HG03103 (cell line): Measurements from ENCODE around the gene GNAZ.

Experiments used
- ATAC-seq: cut with Tn5 transposase; IDR thresholded peaks from one replicate; pipeline ENCODE4 v1.9.1; 2021; ENCODE audit warnings: low read depth; ENCODE audit not compliant: unreplicated experiment

The GNAZ gene

DNA sequence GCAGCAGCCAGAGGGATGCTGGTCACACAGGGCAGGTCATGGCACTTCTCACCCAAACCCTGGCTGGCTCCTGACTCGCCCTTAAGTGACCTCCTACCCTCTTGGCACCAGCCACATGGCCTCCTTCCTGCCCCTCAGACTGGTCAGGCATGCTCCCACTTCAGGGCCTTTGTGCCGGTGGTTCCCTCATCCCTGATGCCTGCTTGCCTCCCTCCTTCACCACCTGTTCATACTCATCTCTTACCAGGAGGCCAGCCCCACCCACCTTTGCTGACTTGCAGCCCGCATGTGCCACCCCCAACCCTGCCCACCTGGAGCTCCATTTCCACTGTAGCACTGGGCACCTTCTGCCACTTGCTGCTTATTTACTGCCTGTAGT, 20.1 kb downstream of the GNAZ start:
- no peak for ATAC-seq

DNA sequence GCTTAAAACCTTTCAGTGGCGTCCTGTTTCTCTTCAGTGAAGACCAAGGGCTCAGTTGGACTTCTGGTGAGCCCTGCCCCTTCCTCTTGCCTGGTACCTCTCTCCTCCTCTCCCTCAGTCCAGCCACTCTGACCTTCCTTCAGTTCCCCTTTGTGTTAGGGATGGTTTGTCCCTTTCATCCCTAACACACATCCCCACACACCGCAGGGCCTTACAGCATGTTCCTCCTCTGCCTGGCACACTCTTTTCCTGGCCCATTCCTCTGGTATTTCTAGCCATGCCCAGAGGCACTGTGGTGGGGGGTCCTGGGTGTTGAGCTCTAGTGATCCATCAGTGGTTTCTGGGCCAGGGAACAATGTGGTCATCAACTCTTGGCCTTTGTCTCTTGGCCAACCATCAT, 21.4 kb downstream of the GNAZ start:
- ATAC-seq, result no peak

DNA sequence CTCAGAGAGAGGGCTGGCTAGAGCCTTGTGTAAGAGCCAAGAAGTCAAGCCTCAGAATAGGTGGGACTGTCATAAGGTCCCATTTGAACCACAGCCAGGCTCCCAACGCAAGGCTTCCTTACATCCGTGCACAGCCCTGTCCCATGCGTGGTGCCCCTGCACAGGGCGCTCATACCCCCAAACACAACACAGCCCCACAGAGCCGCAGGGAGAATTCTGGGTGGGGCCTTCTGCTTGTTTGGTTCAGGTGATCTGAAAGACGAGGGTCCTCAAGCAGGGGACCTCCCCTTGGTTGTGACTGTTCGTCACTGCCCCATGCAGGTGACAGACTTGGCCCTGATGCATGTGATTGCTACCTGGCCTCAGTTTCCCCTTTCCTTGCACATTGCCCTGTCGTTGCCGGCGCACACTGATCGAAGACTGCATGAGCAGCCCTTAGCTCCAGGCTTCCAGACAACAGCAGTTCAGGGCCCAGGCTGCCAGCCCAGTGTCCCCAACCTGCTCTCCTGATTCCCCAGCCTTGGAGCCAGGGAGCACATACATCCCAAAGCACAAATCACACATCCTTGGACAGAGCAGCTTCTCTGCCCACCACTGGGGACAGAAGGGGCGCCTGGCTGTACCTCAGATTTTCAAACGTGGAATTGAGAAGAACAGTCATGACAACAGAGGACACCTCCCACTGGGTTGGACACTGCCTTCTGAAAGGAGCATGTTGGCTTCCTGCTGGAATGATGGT, 22.1 kb downstream of the GNAZ start:
- no peak for ATAC-seq

DNA sequence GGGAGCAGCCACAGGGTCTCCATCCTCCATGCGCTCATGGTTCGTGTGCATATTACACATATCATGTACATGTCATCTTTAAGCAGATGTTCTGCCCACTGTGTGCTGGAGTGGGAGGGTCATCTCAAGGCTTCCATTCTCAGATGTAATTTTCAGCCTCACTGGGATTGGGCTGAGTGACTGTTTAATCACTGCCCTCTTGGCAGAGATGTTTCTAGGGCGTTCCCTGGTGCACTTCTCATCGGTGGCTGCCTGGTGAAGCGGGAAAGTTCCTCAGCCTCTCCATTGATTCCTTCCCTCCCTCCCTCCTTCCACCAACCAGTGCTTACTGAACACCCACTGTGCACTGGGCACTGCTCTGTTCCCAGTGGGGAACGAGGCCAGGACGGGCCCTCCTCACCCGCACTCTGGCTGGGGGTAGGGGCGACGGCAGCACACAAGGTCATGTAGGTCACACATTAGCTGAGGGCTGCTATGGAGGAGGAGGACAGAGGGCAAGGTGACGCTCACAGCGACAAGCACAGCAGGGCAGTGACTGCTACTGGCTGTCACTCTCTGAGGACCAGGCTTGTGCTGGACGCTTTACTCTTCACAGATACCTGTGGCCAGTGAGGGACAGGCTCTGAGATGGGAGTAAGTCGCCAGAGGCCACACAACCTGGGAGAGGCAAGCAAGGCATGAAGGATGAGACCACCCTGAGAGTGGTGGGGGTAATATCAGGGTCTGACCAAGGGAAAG, 22.9 kb downstream of the GNAZ start:
- ATAC-seq, result no peak

DNA sequence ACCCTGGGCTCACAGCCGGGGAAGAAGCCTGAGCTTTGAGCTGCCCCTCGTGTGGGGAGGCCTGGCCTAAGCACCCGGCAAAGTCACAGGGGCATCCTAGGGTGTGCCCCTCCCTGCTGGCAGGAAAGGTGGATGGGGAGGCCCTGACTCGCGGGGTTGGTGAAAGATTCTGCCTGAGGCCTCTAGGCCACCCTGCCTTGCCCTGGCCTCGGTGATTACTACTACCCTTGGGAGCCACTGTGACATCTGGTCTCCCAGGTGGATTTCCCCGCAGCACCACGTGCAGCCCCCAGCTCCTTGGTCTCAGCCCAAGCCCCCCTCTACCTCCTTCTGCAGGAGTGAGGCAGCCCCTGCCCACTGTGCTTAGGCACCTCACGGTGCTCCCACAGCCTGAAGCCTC, 23.9 kb downstream of the GNAZ start:
- no peak for ATAC-seq

GRCh38 chr22:23094695-23095681, 24.7 kb downstream of the GNAZ start:
- no peak for ATAC-seq

- ATAC-seq, result no peak
These were observed 25.5 kb downstream of the GNAZ start for GRCh38 chr22:23095733-23096342.

- ATAC-seq, result no peak
These were observed 27.3 kb downstream of the GNAZ start for GRCh38 chr22:23097412-23098229.

- no peak for ATAC-seq
These were observed 27.9 kb downstream of the GNAZ start for GRCh38 chr22:23098230-23098705.

DNA sequence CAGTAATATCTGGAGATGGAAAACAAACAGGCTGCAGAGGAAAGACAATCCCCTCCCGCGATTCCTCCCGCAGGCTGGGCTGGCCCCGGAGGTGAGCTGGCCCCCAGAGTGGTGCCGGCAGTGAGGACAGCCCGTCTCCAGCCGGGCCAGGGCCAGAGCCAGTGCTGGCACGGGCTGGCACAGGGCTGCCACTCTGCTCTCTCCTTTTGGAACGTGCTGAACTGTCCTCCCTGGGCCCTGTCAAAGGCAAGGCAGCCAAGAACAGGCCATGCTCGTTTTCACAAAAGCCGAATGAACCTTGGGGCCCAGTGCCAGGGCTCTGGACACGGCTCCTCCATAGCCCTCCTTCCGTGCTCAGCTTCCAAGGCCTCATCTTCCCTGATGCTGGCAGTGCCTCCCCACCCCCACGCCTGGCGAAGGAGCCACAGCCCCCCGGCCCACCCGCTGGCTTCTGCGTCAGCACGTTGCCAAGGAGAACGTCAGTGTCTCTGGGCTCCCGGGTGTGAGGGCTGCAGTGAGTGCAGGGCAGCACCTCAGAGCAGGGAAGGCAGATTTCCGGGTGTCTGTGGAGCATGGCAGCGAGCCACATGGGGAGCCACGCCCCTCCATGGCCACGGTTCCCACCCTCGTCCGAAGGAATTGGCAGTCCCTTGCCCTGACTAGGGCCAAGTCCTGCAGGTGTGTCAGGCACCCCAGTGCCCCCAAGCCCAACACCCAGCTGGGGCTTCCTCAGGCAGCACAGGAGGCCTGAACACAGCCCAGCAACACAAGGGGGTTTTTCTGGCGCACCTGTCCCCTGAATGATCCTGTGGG, 28.6 kb downstream of the GNAZ start:
- ATAC-seq, result no peak

DNA sequence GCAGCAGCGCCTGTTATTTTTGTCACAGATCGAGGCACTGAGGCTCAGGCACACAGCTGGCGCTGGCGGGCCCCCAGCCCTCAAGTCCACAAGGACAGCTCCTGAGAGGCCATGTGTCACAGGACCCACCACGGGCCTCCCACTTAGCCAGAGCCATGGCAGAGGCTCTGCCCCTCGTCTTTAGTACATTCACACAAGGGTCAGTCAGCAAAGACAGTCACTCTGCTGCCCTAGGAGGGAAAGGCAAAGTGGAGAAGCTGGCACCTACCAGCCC, 29.1 kb downstream of the GNAZ start:
- no peak for ATAC-seq

GRCh38 chr22:23100124-23100801, 29.9 kb downstream of the GNAZ start:
- no peak for ATAC-seq

GRCh38 chr22:23101524-23101923, 31.2 kb downstream of the GNAZ start:
- no peak for ATAC-seq

- ATAC-seq, result no peak
These were observed 31.8 kb downstream of the GNAZ start for GRCh38 chr22:23102002-23102655.

- ATAC-seq, result no peak
These were observed 32.5 kb downstream of the GNAZ start for GRCh38 chr22:23102776-23103175.

GRCh38 chr22:23103199-23103954, 33.1 kb downstream of the GNAZ start:
- no peak for ATAC-seq
